Rectal smooth muscle tissue (tissue), 1 donor: ENCODE results near the gene MOV10L1.

ENCODE experiments used
- H3K27ac ChIP-seq: one replicate; pipeline ENCODE4 v1.7.0; 2013; ENCODE audit warnings: low read depth, low read length, inconsistent platforms
- H3K27me3 ChIP-seq: one replicate; pipeline ENCODE4 v1.7.0; 2013; ENCODE audit warnings: low read length; ENCODE audit not compliant: control insufficient read depth, insufficient read depth
- H3K36me3 ChIP-seq: one replicate; pipeline ENCODE4 v1.7.0; 2013; ENCODE audit warnings: low read length; ENCODE audit not compliant: control insufficient read depth, insufficient read depth
- H3K4me1 ChIP-seq: one replicate; pipeline ENCODE4 v1.7.0; 2013; ENCODE audit warnings: low read length; ENCODE audit not compliant: control insufficient read depth, insufficient read depth
- H3K4me3 ChIP-seq: one replicate; pipeline ENCODE4 v1.7.0; 2013; ENCODE audit warnings: low read length
- H3K9ac ChIP-seq: one replicate; pipeline ENCODE4 v1.7.0; 2013; ENCODE audit warnings: low read length

The MOV10L1 gene

GRCh38 chr22:50169181-50169759 lies 79.5 kb downstream of the MOV10L1 start:
- Histone ChIP-seq H3K36me3 (no peaks in the 10 kb centered on the region), H3K4me1 (no peaks in the 10 kb centered on the region), H3K27me3 (peaks cover 17% of the 10 kb centered on the region), H3K9ac (no peak overlapping the region), H3K4me3 (no peak overlapping the region), H3K27ac (no peak overlapping the region)

GRCh38 chr22:50169774-50170341 lies 80.1 kb downstream of the MOV10L1 start:
- H3K36me3 ChIP-seq = no peaks in the 10 kb centered on the region
- no peaks in the 10 kb centered on the region for H3K4me1 ChIP-seq
- H3K4me3 ChIP-seq = no peak overlapping the region
- H3K9ac ChIP-seq = no peak overlapping the region
- H3K27ac ChIP-seq = no peak overlapping the region
- peaks cover 17% of the 10 kb centered on the region for H3K27me3 ChIP-seq

GRCh38 chr22:50170453-50171318 lies 80.9 kb downstream of the MOV10L1 start, which contains the start of gene PANX2:
TSS of gene PANX2 (plus strand) at chr22:50170731. CDS start at chr22:50170731, 0 bp downstream.
- Histone ChIP-seq H3K9ac (no peak within 1 kb of the TSS), H3K36me3 (no peaks in the 10 kb centered on the region), H3K4me1 (no peaks in the 10 kb centered on the region), H3K27me3 (peaks cover 17% of the 10 kb centered on the region), H3K27ac (no peak within 1 kb of the TSS), H3K4me3 (peak within 1 kb of the TSS; percentile 44)

GRCh38 chr22:50171319-50171964 lies 81.6 kb downstream of the MOV10L1 start:
- Histone ChIP-seq H3K9ac (no peak overlapping the region), H3K4me3 (peak overlapping the region; percentile 44), H3K27ac (no peak overlapping the region), H3K4me1 (no peaks in the 10 kb centered on the region), H3K36me3 (no peaks in the 10 kb centered on the region), H3K27me3 (peaks cover 17% of the 10 kb centered on the region)

GRCh38 chr22:50171965-50172421 lies 82.2 kb downstream of the MOV10L1 start:
- Histone ChIP-seq H3K9ac (no peak overlapping the region), H3K4me1 (no peaks in the 10 kb centered on the region), H3K4me3 (no peak overlapping the region), H3K27me3 (peaks cover 17% of the 10 kb centered on the region), H3K36me3 (no peaks in the 10 kb centered on the region), H3K27ac (no peak overlapping the region)

GRCh38 chr22:50173311-50173982 lies 83.6 kb downstream of the MOV10L1 start:
- peaks cover 17% of the 10 kb centered on the region for H3K27me3 ChIP-seq
- H3K4me3 ChIP-seq = no peak overlapping the region
- H3K27ac ChIP-seq = no peak overlapping the region
- no peak overlapping the region for H3K9ac ChIP-seq
- no peaks in the 10 kb centered on the region for H3K36me3 ChIP-seq
- H3K4me1 ChIP-seq = no peaks in the 10 kb centered on the region

- H3K27me3 ChIP-seq = peaks cover 17% of the 10 kb centered on the region
These were observed 84.2 kb downstream of the MOV10L1 start for GRCh38 chr22:50173983-50174355.

GRCh38 chr22:50174382-50175190 lies 84.8 kb downstream of the MOV10L1 start:
- H3K27me3 ChIP-seq = peaks cover 15% of the 10 kb centered on the region
- no peak overlapping the region for H3K27ac ChIP-seq
- H3K4me1 ChIP-seq = no peaks in the 10 kb centered on the region
- H3K9ac ChIP-seq = no peak overlapping the region
- H3K4me3 ChIP-seq = no peak overlapping the region
- H3K36me3 ChIP-seq = no peaks in the 10 kb centered on the region

More at GRCh38 chr22:50173983-50174355, 84.2 kb downstream of the MOV10L1 start:
- Histone ChIP-seq H3K4me3 (no peak overlapping the region), H3K36me3 (no peaks in the 10 kb centered on the region), H3K9ac (no peak overlapping the region), H3K4me1 (no peaks in the 10 kb centered on the region), H3K27ac (no peak overlapping the region)

GRCh38 chr22:50175191-50175461 lies 85.3 kb downstream of the MOV10L1 start:
- Histone ChIP-seq H3K27ac (no peak overlapping the region), H3K4me3 (no peak overlapping the region), H3K4me1 (no peaks in the 10 kb centered on the region), H3K27me3 (peaks cover 18% of the 10 kb centered on the region), H3K9ac (no peak overlapping the region), H3K36me3 (no peaks in the 10 kb centered on the region)

GRCh38 chr22:50175921-50176849 lies 86.4 kb downstream of the MOV10L1 start:
- Histone ChIP-seq H3K9ac (no peak overlapping the region), H3K4me1 (no peaks in the 10 kb centered on the region), H3K27me3 (peaks cover 12% of the 10 kb centered on the region), H3K36me3 (no peaks in the 10 kb centered on the region), H3K4me3 (no peak overlapping the region), H3K27ac (no peak overlapping the region)
